Neural cell (in vitro differentiated cells): ENCODE data around the gene DCLK3. TPM values are rescaled to one million over a fixed set of nuclear protein-coding genes. Genes with fewer than 3 reads are reported as not detected.

Experiments used
- H2AFZ ChIP-seq: fragments of 200-600, 300-800 bp; sonication (generic), shearing (Covaris generic); 2 replicates; pipeline ENCODE4 v1.6.0; 2014; ENCODE audit warnings: low read depth, mild to moderate bottlenecking, antibody characterized with exemption, low read length, moderate library complexity
- H3F3A ChIP-seq: fragments of 200-600 bp; shearing (Covaris generic); 2 replicates; pipeline ENCODE4 v1.6.1; 2016; ENCODE audit warnings: mild to moderate bottlenecking, moderate library complexity, mixed read lengths, antibody characterized with exemption, low read length; ENCODE audit not compliant: insufficient read depth, poor library complexity, severe bottlenecking
- H3K27ac ChIP-seq: fragments of 200-600, 300-800 bp; sonication (generic), shearing (Covaris generic); 2 replicates; pipeline ENCODE4 v1.5.1; 2014; ENCODE audit warnings: mild to moderate bottlenecking, low read length, moderate library complexity
- H3K27me3 ChIP-seq: fragments of 300-800, 200-600 bp; sonication (generic), shearing (Covaris generic); 2 replicates; pipeline ENCODE4 v1.6.0; 2014; ENCODE audit warnings: mild to moderate bottlenecking, low read depth, low read length, moderate library complexity; ENCODE audit not compliant: insufficient read depth
- H3K36me3 ChIP-seq: fragments of 300-800, 200-600 bp; sonication (generic), shearing (Covaris generic); 2 replicates; pipeline ENCODE4 v1.5.1; 2014; ENCODE audit warnings: mild to moderate bottlenecking, antibody characterized with exemption, low read length, moderate library complexity; ENCODE audit not compliant: insufficient read depth
- H3K4me2 ChIP-seq: fragments of 300-800, 200-600 bp; sonication (generic), shearing (Covaris generic); 2 replicates; pipeline ENCODE4 v1.6.0; 2014; ENCODE audit warnings: mild to moderate bottlenecking, low read length
- H3K4me3 ChIP-seq: fragments of 300-800, 200-600 bp; sonication (generic), shearing (Covaris generic); 2 replicates; pipeline ENCODE4 v1.5.1; 2014; ENCODE audit warnings: mild to moderate bottlenecking, low read length, moderate library complexity
- H3K79me2 ChIP-seq: fragments of 200-600 bp; shearing (Covaris generic); replicated peaks from 2 replicates; pipeline ENCODE4 v1.6.0; 2014; ENCODE audit warnings: mild to moderate bottlenecking, low read length, moderate library complexity; ENCODE audit not compliant: insufficient read depth
- H3K9ac ChIP-seq: fragments of 300-800, 200-600 bp; sonication (generic), shearing (Covaris generic); 2 replicates; pipeline ENCODE4 v1.6.1; 2016; ENCODE audit warnings: mild to moderate bottlenecking, low read length, mixed read lengths
- H3K9me2 ChIP-seq: fragments of 200-600 bp; shearing (Covaris generic); 2 replicates; pipeline ENCODE4 v1.6.1; 2016; ENCODE audit warnings: mild to moderate bottlenecking, low read length, mixed read lengths; ENCODE audit not compliant: insufficient read depth
- H3K9me3 ChIP-seq: fragments of 200-600, 300-800 bp; sonication (generic), shearing (Covaris generic); 2 replicates; pipeline ENCODE4 v1.6.1; 2016; ENCODE audit warnings: mild to moderate bottlenecking, mixed run types, low read length, moderate library complexity, mixed read lengths
- H4K20me1 ChIP-seq: fragments of 200-600 bp; shearing (Covaris generic); 2 replicates; pipeline ENCODE4 v1.6.1; 2016; ENCODE audit warnings: mild to moderate bottlenecking, mixed run types; ENCODE audit not compliant: insufficient read depth
- CTCF ChIP-seq: fragments of 450-650 bp; IDR thresholded peaks from 2 replicates; pipeline ENCODE4 v1.5.1; 2014; ENCODE audit warnings: antibody characterized with exemption, mild to moderate bottlenecking, moderate library complexity; ENCODE audit not compliant: poor library complexity, severe bottlenecking
- EP300 ChIP-seq: fragments of 450-650 bp; conservative IDR thresholded peaks from 2 replicates; pipeline ENCODE4 v1.6.1; 2014; ENCODE audit warnings: antibody characterized with exemption, mild to moderate bottlenecking, moderate library complexity; ENCODE audit not compliant: poor library complexity, severe bottlenecking
- EZH2 ChIP-seq: fragments of 200-600, 300-800 bp; shearing (Covaris generic), sonication (generic); IDR thresholded peaks from 2 replicates; pipeline ENCODE4 v1.6.1; 2014; ENCODE audit warnings: antibody characterized with exemption, low read length, borderline replicate concordance, mild to moderate bottlenecking; ENCODE audit not compliant: insufficient read depth, poor library complexity, severe bottlenecking
- MXI1 ChIP-seq: fragments of 450-650 bp; conservative IDR thresholded peaks from 2 replicates; pipeline ENCODE4 v1.6.1; 2014; ENCODE audit warnings: antibody characterized with exemption, mild to moderate bottlenecking; ENCODE audit not compliant: poor library complexity, severe bottlenecking
- POLR2AphosphoS5 ChIP-seq: IDR thresholded peaks from 2 replicates; pipeline ENCODE4 v1.6.1; 2012
- RAD21 ChIP-seq: fragments of 450-650 bp; conservative IDR thresholded peaks from 2 replicates; pipeline ENCODE4 v1.6.1; 2014; ENCODE audit warnings: antibody characterized with exemption, mild to moderate bottlenecking, moderate library complexity
- REST ChIP-seq: IDR thresholded peaks from 2 replicates; pipeline ENCODE4 v1.6.1; 2012; ENCODE audit warnings: borderline replicate concordance
- SMC3 ChIP-seq: fragments of 450-650 bp; conservative IDR thresholded peaks from 2 replicates; pipeline ENCODE4 v1.6.1; 2014; ENCODE audit warnings: antibody characterized with exemption, mild to moderate bottlenecking, moderate library complexity; ENCODE audit not compliant: poor library complexity
- TAF1 ChIP-seq: IDR thresholded peaks from 2 replicates; pipeline ENCODE4 v1.6.1; 2012; ENCODE audit warnings: low read depth
- polyA plus RNA-seq: library from polyadenylated mRNA; depleted of rRNA; stranded (reverse); fragments of >200 nt; gene quantifications from 2 replicates; pipeline ENCODE4 v1.2.3, GENCODE V29; 2014

The DCLK3 gene
- polyA plus RNA-seq, 1 donor from 2014 or later: 1.5 TPM

GRCh38 chr3:36710606-36711005 lies 53.7 kb downstream of the DCLK3 start:
- H3K36me3 ChIP-seq: no peaks in the 10 kb centered on the region
- TF ChIP-seq SMC3 (no peak), POLR2AphosphoS5 (no peak), EZH2 (no peak), CTCF (no peak), EP300 (no peak), MXI1 (no peak), TAF1 (no peak), REST (no peak), RAD21 (no peak)
- H3K4me2 ChIP-seq: no peak overlapping the region
- no peaks in the 10 kb centered on the region for H3F3A ChIP-seq
- no peak overlapping the region for H3K4me3 ChIP-seq
- H2AFZ ChIP-seq: no peak overlapping the region
- H3K9me3 ChIP-seq: no peaks in the 10 kb centered on the region
- H3K27ac ChIP-seq: no peak overlapping the region
- H3K9me2 ChIP-seq: no peaks in the 10 kb centered on the region
- H3K79me2 ChIP-seq: no peaks in the 10 kb centered on the region
- H4K20me1 ChIP-seq: no peaks in the 10 kb centered on the region
- H3K9ac ChIP-seq: no peak overlapping the region
- no peaks in the 10 kb centered on the region for H3K27me3 ChIP-seq

GRCh38 chr3:36709826-36710365 lies 54.5 kb downstream of the DCLK3 start:
- Histone ChIP-seq H3K27ac (no peak overlapping the region), H2AFZ (no peak overlapping the region), H3F3A (no peaks in the 10 kb centered on the region), H3K27me3 (no peaks in the 10 kb centered on the region), H3K9me3 (no peaks in the 10 kb centered on the region), H3K9ac (no peak overlapping the region), H3K9me2 (no peaks in the 10 kb centered on the region), H3K36me3 (no peaks in the 10 kb centered on the region), H3K4me2 (no peak overlapping the region), H4K20me1 (no peaks in the 10 kb centered on the region), H3K79me2 (no peaks in the 10 kb centered on the region), H3K4me3 (no peak overlapping the region)
- no peak for TF ChIP-seq CTCF
- no peak for TF ChIP-seq TAF1
- no peak for TF ChIP-seq REST
- no peak for TF ChIP-seq MXI1
- TF ChIP-seq POLR2AphosphoS5: no peak
